Measurements from ENCODE around the gene PRR15L. TPM values are rescaled to one million over a fixed set of nuclear protein-coding genes. Genes with fewer than 3 reads are reported as not detected.

Gene PRR15L
- total and polyA plus RNA-seq, 2 of the 4 experiments (the other 2 are of a cell fraction): not detected

- no peak for TF ChIP-seq CTCF (conservative IDR thresholded peaks at IDR 0.05; ENCODE audit: low read depth, low read length)
Observed at GRCh38 chr17:47982645-47983390, 25.1 kb upstream of the PRR15L start (continued).

- H2BK15ac ChIP-seq (ENCODE audit: low read depth, low read length): no peak overlapping the region
- intact Hi-C loops (cut with micrococcal nuclease): no loop called here
- peaks cover 50% of the 10 kb centered on the region for H3K36me3 ChIP-seq (ENCODE audit: control insufficient read depth, insufficient read depth, low read length)
- peaks cover 4 to 6% of the 10 kb centered on the region in 2 experiments; a peak in 2 of 4 replicates for H3K79me1 ChIP-seq (ENCODE audit: low read depth in 1 of 2, low read length in 2 of 2)
- DNase-seq (no peak), ATAC-seq (ENCODE audit: low read depth) (no peak)
- H2BK120ac ChIP-seq (ENCODE audit: low read depth, low read length): no peak overlapping the region
- H2AFZ ChIP-seq (replicated peaks; ENCODE audit: low read length, poor library complexity): no peak overlapping the region
- CTCF ChIA-PET: no interaction called here
- H3K27me3 ChIP-seq (ENCODE audit: control insufficient read depth, insufficient read depth, low read length): no peaks in the 10 kb centered on the region
- H3K27ac ChIP-seq (ENCODE audit: insufficient read depth, low read length): no peak overlapping the region
- POLR2A ChIA-PET (ENCODE audit: unreplicated experiment): interaction anchor here (0.6 kb wide), 1 partner anchor 44 kb away, joined by 3 read pairs; no protein-coding TSS in a partner anchor
- in situ Hi-C loops (cut with MboI; ENCODE audit: low sequenced_read_pairs): loop anchor here (5.0 kb wide), 1 partner anchor 35 kb away; no protein-coding TSS in a partner anchor
- no peak overlapping the region for H2AK9ac ChIP-seq (replicated peaks; ENCODE audit: low read depth, low read length, poor library complexity)
- no peak overlapping the region for H3K4me3 ChIP-seq (ENCODE audit: insufficient read depth, low read depth, low read length)
- H4K91ac ChIP-seq (ENCODE audit: insufficient read depth, low read depth, low read length): no peak overlapping the region
- H3K14ac ChIP-seq (replicated peaks; ENCODE audit: low read depth, low read length): no peak overlapping the region
- dilution Hi-C loops (cut with HindIII; ENCODE audit: low sequenced_read_pairs, unreplicated experiment): no loop called here
- no peak overlapping the region for H3K18ac ChIP-seq (ENCODE audit: low read depth, low read length)
- H2AK5ac ChIP-seq (ENCODE audit: low read depth, low read length): no peak overlapping the region
- H3K23ac ChIP-seq (ENCODE audit: low read depth, low read length): no peak overlapping the region
- H2BK20ac ChIP-seq (ENCODE audit: low read depth, low read length): no peak overlapping the region
- H3K9me1 ChIP-seq (ENCODE audit: insufficient read depth, low read length): no peaks in the 10 kb centered on the region
- BruUV-seq (replicated peaks): no TSS peak
- no peak overlapping the region for H3K4ac ChIP-seq (ENCODE audit: low read depth, low read length)
- H3K4me2 ChIP-seq (ENCODE audit: low read depth, low read length): no peak overlapping the region
- H4K8ac ChIP-seq (ENCODE audit: low read depth in 2 of 2, low read length in 2 of 2): no peak overlapping the region
- no peaks in the 10 kb centered on the region for H3K9me3 ChIP-seq (ENCODE audit: control insufficient read depth, insufficient read depth, low read length)
- WGBS, 2 experiments (ENCODE audit: extremely low coverage in 2 of 2, insufficient read length in 1 of 2): no CpG with 5 or more reads among the region's 14 CpGs
- H3K4me1 ChIP-seq (ENCODE audit: control insufficient read depth, insufficient read depth, low read length): peaks cover under 1% of the 10 kb centered on the region; the same call in 1 of the 2 replicates
- H4K20me1 ChIP-seq (ENCODE audit: insufficient read depth, low read length): no peaks in the 10 kb centered on the region; the same call in 1 of the 2 replicates
- no peak overlapping the region for H4K5ac ChIP-seq (ENCODE audit: low read depth, low read length)
- H2BK5ac ChIP-seq (ENCODE audit: low read depth, low read length, poor library complexity, severe bottlenecking): no peak overlapping the region
- no peak overlapping the region for H3K9ac ChIP-seq (ENCODE audit: low read depth, low read length)
- no peak overlapping the region for H3K56ac ChIP-seq (ENCODE audit: extremely low read depth, insufficient read depth, low read length)
- TF ChIP-seq, protein P1, sequence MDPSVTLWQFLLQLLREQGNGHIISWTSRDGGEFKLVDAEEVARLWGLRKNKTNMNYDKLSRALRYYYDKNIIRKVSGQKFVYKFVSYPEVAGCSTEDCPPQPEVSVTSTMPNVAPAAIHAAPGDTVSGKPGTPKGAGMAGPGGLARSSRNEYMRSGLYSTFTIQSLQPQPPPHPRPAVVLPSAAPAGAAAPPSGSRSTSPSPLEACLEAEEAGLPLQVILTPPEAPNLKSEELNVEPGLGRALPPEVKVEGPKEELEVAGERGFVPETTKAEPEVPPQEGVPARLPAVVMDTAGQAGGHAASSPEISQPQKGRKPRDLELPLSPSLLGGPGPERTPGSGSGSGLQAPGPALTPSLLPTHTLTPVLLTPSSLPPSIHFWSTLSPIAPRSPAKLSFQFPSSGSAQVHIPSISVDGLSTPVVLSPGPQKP (IDR thresholded peaks at IDR 0.05; ENCODE audit: borderline replicate concordance, low read depth, low read length): no peak
- no peak for TF ChIP-seq MAFK (IDR thresholded peaks at IDR 0.05; ENCODE audit: low read depth, low read length)
- no peak for TF ChIP-seq RAD21 (IDR thresholded peaks at IDR 0.05; ENCODE audit: low read length)
- TF ChIP-seq, protein P2, sequence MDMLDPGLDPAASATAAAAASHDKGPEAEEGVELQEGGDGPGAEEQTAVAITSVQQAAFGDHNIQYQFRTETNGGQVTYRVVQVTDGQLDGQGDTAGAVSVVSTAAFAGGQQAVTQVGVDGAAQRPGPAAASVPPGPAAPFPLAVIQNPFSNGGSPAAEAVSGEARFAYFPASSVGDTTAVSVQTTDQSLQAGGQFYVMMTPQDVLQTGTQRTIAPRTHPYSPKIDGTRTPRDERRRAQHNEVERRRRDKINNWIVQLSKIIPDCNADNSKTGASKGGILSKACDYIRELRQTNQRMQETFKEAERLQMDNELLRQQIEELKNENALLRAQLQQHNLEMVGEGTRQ (IDR thresholded peaks at IDR 0.05; ENCODE audit: low read depth, low read length): no peak
- no peak for TF ChIP-seq MXI1 (IDR thresholded peaks at IDR 0.05; ENCODE audit: borderline replicate concordance, low read depth, low read length)
- TF ChIP-seq CTCF (conservative IDR thresholded peaks at IDR 0.05; ENCODE audit: low read depth, low read length): no peak
- TF ChIP-seq RFX5 (IDR thresholded peaks at IDR 0.05; ENCODE audit: low read depth, low read length): no peak
Observed at GRCh38 chr17:47982091-47982617, 24.5 kb upstream of the PRR15L start.
